Endodermal cell (in vitro differentiated cells): ENCODE results near the gene DGCR8. TPM values are rescaled to one million over a fixed set of nuclear protein-coding genes. Genes with fewer than 3 reads are reported as not detected.
A peak's percentile ranks its signal among the peaks of the same experiment; 100 is the strongest.

Source experiments
- DNase-seq: peaks from one replicate; pipeline ENCODE4 v3.0.0-alpha.2; 2017
- H3K27ac ChIP-seq: 2 replicates; pipeline ENCODE4 v1.5.1; 2013; ENCODE audit warnings: mild to moderate bottlenecking, low read depth, low read length, moderate library complexity
- H3K27me3 ChIP-seq: 2 replicates; pipeline ENCODE4 v1.6.1; 2013; ENCODE audit warnings: mild to moderate bottlenecking, low read length, moderate library complexity; ENCODE audit not compliant: insufficient read depth, control insufficient read depth, poor library complexity, severe bottlenecking
- H3K36me3 ChIP-seq: 2 replicates; pipeline ENCODE4 v1.7.0; 2013; ENCODE audit warnings: mild to moderate bottlenecking, low read length, moderate library complexity; ENCODE audit not compliant: control insufficient read depth, insufficient read depth
- H3K4me1 ChIP-seq: one replicate; pipeline ENCODE4 v1.7.0; 2013; ENCODE audit warnings: low read length; ENCODE audit not compliant: control insufficient read depth, insufficient read depth
- H3K4me3 ChIP-seq: 2 replicates; pipeline ENCODE4 v1.5.1; 2013; ENCODE audit warnings: mild to moderate bottlenecking, low read length, moderate library complexity
- H3K9ac ChIP-seq: 2 replicates; pipeline ENCODE4 v1.6.1; 2013; ENCODE audit warnings: mild to moderate bottlenecking, low read length, moderate library complexity; ENCODE audit not compliant: poor library complexity, severe bottlenecking; ENCODE audit errors: extremely low read depth
- H3K9me3 ChIP-seq: 2 replicates; pipeline ENCODE4 v1.6.1; 2013; ENCODE audit warnings: mild to moderate bottlenecking, low read length, moderate library complexity; ENCODE audit not compliant: control insufficient read depth
- H3K27ac Mint-ChIP-seq: 2 replicates; pipeline ENCODE4 v1.8.0; 2020; ENCODE audit warnings: mixed read lengths
- H3K27me3 Mint-ChIP-seq: 2 replicates; pipeline ENCODE4 v1.8.0; 2021; ENCODE audit warnings: mild to moderate bottlenecking, mixed read lengths; ENCODE audit not compliant: insufficient read depth
- H3K36me3 Mint-ChIP-seq: 2 replicates; pipeline ENCODE4 v1.8.0; 2020; ENCODE audit warnings: low read depth, mixed read lengths
- H3K4me1 Mint-ChIP-seq: 2 replicates; pipeline ENCODE4 v1.8.0; 2020; ENCODE audit warnings: mixed read lengths
- H3K4me3 Mint-ChIP-seq: 2 replicates; pipeline ENCODE4 v1.8.0; 2020; ENCODE audit warnings: mild to moderate bottlenecking, moderate library complexity, mixed read lengths
- H3K9me3 Mint-ChIP-seq: 2 replicates; pipeline ENCODE4 v1.8.0; 2020; ENCODE audit warnings: mild to moderate bottlenecking, mixed read lengths
- WGBS, 2 experiments: methylation state at CpG; one replicate each; pipeline versions ENCODE4 v1.1.5 to v1.1.7; 2013; ENCODE audit warnings: missing lambda C conversion rate in 2 of 2, mixed read lengths in 1 of 2; ENCODE audit not compliant: insufficient coverage in 1 of 2, insufficient read length in 1 of 2; 5-methylcytosine and 5-hydroxymethylcytosine counted together
- long read RNA-seq, 4 experiments: library from polyadenylated mRNA in 2 of 4; library from RNA in 1 of 4; library from capped mRNA in 1 of 4; stranded (forward) in 3 of 4; unstranded in 1 of 4; transcript quantifications; one replicate each; pipeline ENCODE4 v2.0.0, GENCODE V29; 2020 to 2021; ENCODE audit warnings: inconsistent platforms in 1 of 4
- polyA plus RNA-seq, 2 experiments: library from polyadenylated mRNA; stranded (reverse); fragments of 50-300 nt; gene quantifications; one replicate each; pipeline ENCODE4 v1.2.3, GENCODE V29; 2013
- total RNA-seq, 2 donors: library from RNA; stranded (reverse); fragmentation: NEBNext Ultra II Directional in 1 of 2; extraction: Animal tissue kit (Norgen Biotek cat#: 25700) in 1 of 2; gene quantifications; 2 replicates in 1 of 2; 3 replicates in 1 of 2; pipeline ENCODE4 v1.2.1, GENCODE V29; 2021
- TF ChIP-seq, protein P1 (sequence below): fragments of 200-600 bp; sonication (generic); conservative IDR thresholded peaks from 2 replicates; pipeline ENCODE4 v1.5.0; 2021; ENCODE audit warnings: antibody characterized with exemption, mild to moderate bottlenecking

The DGCR8 gene
- total RNA-seq: 10 to 100 TPM; 61.3 to 76.1 TPM
- polyA plus RNA-seq (2013, experiment 1 of 2): 43.6 TPM
- polyA plus RNA-seq (2013, experiment 2 of 2): 34.4 TPM
- long read RNA-seq, experiment 1, full-length matches to known transcripts: 2 of 16 reads
- long read RNA-seq, experiment 1, partial matches to known transcripts: 1 of 16 reads
- long read RNA-seq, experiment 1, other reads (novel, unspliced or antisense): 13 of 16 reads
- long read RNA-seq, experiment 2, full-length matches to known transcripts: 25 of 49 reads
- long read RNA-seq, experiment 2, partial matches to known transcripts: 9 of 49 reads
- long read RNA-seq, experiment 2, other reads (novel, unspliced or antisense): 15 of 49 reads
- long read RNA-seq, experiment 3, full-length matches to known transcripts: 88 of 120 reads
- long read RNA-seq, experiment 3, partial matches to known transcripts: 15 of 120 reads
- long read RNA-seq, experiment 3, other reads (novel, unspliced or antisense): 17 of 120 reads
- long read RNA-seq, experiment 4, partial matches to known transcripts: 1 of 1 reads
- long read RNA-seq, experiment 4, other reads (novel, unspliced or antisense): 0 of 1 reads

DNA sequence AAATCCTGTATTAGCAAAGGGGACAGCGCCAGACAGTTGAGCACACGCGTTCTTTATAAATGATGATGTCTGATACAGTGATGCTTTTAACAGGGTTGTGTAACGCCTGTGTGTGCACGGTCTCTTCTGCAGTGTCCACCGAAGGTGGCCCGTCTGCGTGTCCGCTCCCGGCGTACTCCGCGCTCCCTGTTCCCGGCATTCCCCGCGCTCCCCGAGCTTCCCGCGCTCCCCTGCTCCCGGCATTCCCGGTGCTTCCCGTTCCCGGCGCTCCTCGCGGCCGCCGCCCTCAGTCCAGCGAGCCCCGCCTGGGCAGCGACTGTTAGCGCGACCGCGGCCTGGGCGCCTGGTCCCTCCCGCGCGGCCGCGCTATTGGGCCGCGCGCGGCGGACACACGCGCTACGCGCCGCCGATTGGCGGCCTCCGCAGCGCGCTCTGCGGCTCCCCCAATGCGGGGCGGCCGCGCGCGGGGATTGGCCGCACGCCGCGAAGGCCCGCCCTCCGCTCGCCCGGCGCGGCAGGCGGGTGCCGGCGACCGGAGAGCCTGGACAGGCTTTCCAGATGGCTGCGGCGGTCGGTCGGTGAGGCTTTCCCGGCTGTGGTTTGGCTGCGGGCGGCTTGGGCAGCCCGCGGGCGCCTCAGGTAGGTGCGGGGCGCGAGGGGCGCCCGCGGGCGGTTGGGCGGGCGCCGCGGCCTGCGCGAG is at the start of gene DGCR8:
Gene DGCR8 (plus strand): TSS at position 497 of the 700 bp plus-strand sequence. CDS start 5,723 bp downstream, outside the sequence.
- Mint-ChIP-seq H3K27ac (peak within 1 kb of the TSS; percentile 96), H3K9me3 (no peaks in the 10 kb centered on the region), H3K36me3 (peaks cover 6% of the 10 kb centered on the region), H3K27me3 (no peaks in the 10 kb centered on the region), H3K4me3 (peak within 1 kb of the TSS; percentile 85), H3K4me1 (peaks cover 36% of the 10 kb centered on the region)
- TF ChIP-seq, protein P1, sequence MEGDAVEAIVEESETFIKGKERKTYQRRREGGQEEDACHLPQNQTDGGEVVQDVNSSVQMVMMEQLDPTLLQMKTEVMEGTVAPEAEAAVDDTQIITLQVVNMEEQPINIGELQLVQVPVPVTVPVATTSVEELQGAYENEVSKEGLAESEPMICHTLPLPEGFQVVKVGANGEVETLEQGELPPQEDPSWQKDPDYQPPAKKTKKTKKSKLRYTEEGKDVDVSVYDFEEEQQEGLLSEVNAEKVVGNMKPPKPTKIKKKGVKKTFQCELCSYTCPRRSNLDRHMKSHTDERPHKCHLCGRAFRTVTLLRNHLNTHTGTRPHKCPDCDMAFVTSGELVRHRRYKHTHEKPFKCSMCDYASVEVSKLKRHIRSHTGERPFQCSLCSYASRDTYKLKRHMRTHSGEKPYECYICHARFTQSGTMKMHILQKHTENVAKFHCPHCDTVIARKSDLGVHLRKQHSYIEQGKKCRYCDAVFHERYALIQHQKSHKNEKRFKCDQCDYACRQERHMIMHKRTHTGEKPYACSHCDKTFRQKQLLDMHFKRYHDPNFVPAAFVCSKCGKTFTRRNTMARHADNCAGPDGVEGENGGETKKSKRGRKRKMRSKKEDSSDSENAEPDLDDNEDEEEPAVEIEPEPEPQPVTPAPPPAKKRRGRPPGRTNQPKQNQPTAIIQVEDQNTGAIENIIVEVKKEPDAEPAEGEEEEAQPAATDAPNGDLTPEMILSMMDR: no peak
- peak within 1 kb of the TSS; percentile 90 for H3K9ac ChIP-seq
- no peaks in the 10 kb centered on the region for H3K9me3 ChIP-seq
- peaks cover 4% of the 10 kb centered on the region for H3K4me1 ChIP-seq
- H3K27me3 ChIP-seq: no peaks in the 10 kb centered on the region
- WGBS, 2 experiments: 0 to 2% methylated on average over 24 to 100 of the region's 100 CpGs
- peak within 1 kb of the TSS; percentile 95 for H3K4me3 ChIP-seq
- H3K36me3 ChIP-seq: no peaks in the 10 kb centered on the region
- H3K27ac ChIP-seq: peak within 1 kb of the TSS; percentile 93
- peak; percentile 96 for DNase-seq

DNA sequence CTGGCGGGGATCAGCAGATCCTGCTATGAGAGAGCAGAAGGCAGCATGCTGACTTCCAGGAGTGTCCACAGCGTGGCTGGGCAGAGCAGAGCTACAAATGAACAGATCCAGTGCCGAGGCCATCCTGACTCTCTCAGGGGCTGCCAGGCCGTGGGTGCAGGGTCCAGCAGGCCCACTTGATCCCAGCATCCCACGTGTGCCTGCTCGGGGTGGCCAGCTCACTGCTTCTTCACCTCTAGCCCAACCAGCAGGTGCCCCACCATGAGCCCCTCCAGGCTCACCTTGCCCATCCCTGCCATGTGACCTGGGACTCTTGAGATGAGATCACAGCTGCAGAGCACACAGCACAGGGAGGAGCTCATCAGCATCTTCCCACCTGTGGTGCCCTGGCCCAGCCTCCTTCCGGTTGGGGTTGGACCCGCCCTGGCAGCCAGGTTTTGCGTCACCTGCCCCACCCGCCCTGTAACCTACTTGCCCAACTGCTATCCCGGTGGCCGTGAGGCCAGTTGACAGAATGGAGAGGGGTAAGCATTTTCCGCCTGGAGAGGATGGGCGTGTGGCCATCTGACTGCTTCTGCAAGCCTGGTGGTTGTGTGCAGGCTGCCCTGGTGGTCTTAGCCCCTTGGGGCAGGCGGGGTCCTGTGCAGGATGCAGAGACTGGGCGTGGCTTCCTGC is 48.2 kb upstream of the DGCR8 start:
- Mint-ChIP-seq H3K27ac (no peak overlapping the region), H3K4me3 (no peak overlapping the region), H3K27me3 (no peaks in the 10 kb centered on the region), H3K4me1 (peaks cover 5% of the 10 kb centered on the region), H3K36me3 (peaks cover 8% of the 10 kb centered on the region), H3K9me3 (no peaks in the 10 kb centered on the region)
- no peak overlapping the region for H3K4me3 ChIP-seq
- H3K9me3 ChIP-seq: no peaks in the 10 kb centered on the region
- no peaks in the 10 kb centered on the region for H3K4me1 ChIP-seq
- no peak overlapping the region for H3K9ac ChIP-seq
- H3K27ac ChIP-seq: no peak overlapping the region
- WGBS, 2 experiments: 89 to 95% methylated on average over 12 to 16 of the region's 16 CpGs
- no peak for DNase-seq
- TF ChIP-seq, protein P1: no peak
- H3K36me3 ChIP-seq: peaks cover 3% of the 10 kb centered on the region
- no peaks in the 10 kb centered on the region for H3K27me3 ChIP-seq

DNA sequence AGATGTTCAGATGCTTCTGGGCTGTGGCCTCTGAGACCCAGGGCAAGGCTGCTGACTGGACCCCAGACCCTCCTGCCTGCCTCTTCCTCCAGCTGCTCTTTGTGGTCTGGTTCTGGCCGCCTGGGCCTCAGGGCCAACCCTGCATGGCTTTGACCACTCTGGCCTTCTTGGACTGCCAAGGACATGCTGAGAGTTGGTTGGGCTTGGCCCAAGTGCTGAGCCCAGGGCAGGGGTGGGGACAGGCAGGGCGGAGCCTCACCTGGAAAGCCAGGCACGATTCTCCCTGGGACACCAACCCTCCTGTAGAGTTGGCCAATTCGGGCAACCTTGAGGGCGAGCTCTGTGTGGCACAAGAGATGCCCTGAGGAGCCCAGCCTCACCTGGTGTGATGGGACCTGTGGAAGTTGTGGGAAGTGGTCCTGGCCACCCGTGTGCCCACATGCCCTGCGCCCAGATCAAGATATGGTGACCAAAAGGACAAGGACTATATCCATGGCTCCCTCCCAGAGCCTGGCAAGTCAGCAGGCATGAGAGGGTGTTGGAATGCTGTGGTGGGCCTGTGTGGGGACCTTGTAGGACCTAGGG is 47.5 kb upstream of the DGCR8 start:
- no peak overlapping the region for H3K27ac Mint-ChIP-seq
- TF ChIP-seq, protein P1: no peak
- H3K9ac ChIP-seq: no peak overlapping the region
- no peaks in the 10 kb centered on the region for H3K27me3 ChIP-seq
- no peaks in the 10 kb centered on the region for H3K9me3 ChIP-seq
- H3K36me3 ChIP-seq: peaks cover 9% of the 10 kb centered on the region
- no peak overlapping the region for H3K4me3 ChIP-seq
- H3K4me1 ChIP-seq: no peaks in the 10 kb centered on the region
- H3K4me3 Mint-ChIP-seq: no peak overlapping the region
- H3K4me1 Mint-ChIP-seq: peaks cover 5% of the 10 kb centered on the region
- 95 to 96% methylated on average over 5 to 7 of the region's 7 CpGs for WGBS, 2 experiments
- H3K9me3 Mint-ChIP-seq: no peaks in the 10 kb centered on the region
- H3K27ac ChIP-seq: no peak overlapping the region
- H3K27me3 Mint-ChIP-seq: no peaks in the 10 kb centered on the region
- DNase-seq: no peak
- peaks cover 9% of the 10 kb centered on the region for H3K36me3 Mint-ChIP-seq
